GM23338 (cell line): ENCODE measurements around the gene C2CD2L.
"Not testable (repeated sequence)": the region's sequence is repeated elsewhere in the genome, so short reads cannot be mapped to it uniquely, and the experiment has no call there.

Experiments
- CREB1 ChIP-seq: fragments of 250-450 bp; sonication (Bioruptor Pico); IDR thresholded peaks from 2 replicates; pipeline ENCODE4 v1.5.0; 2020; ENCODE audit warnings: low read depth, mild to moderate bottlenecking, moderate library complexity
- EZH2 ChIP-seq: fragments of 200-600 bp; sonication (generic); IDR thresholded peaks from one replicate; pipeline ENCODE4 v1.8.0; 2017; ENCODE audit warnings: antibody characterized with exemption, mild to moderate bottlenecking, low read depth; ENCODE audit not compliant: unreplicated experiment
- EZH2phosphoT487 ChIP-seq: fragments of 200-600 bp; sonication (generic); IDR thresholded peaks from one replicate; pipeline ENCODE4 v1.8.1; 2018; ENCODE audit warnings: antibody characterized with exemption; ENCODE audit not compliant: unreplicated experiment
- JUNB ChIP-seq: IDR thresholded peaks from one replicate; pipeline ENCODE4 v1.6.1; 2016; ENCODE audit warnings: antibody characterized with exemption; ENCODE audit not compliant: unreplicated experiment
- POLR2AphosphoS5 ChIP-seq: IDR thresholded peaks from 2 replicates; pipeline ENCODE4 v1.6.1; 2016; ENCODE audit warnings: antibody characterized with exemption, low read depth
- ZNF114 ChIP-seq: fragments of 250-450 bp; sonication (Bioruptor Pico); IDR thresholded peaks from 2 replicates; pipeline ENCODE4 v1.5.0; 2020; ENCODE audit warnings: mild to moderate bottlenecking, moderate library complexity
- TF ChIP-seq, protein P1 (sequence below), 2 experiments: fragments of 200-600 bp in 1 of 2; sonication (generic) in 1 of 2; conservative IDR thresholded peaks; 2 replicates each; pipeline versions ENCODE4 v1.5.1 to v1.6.1; 2016 to 2017; ENCODE audit warnings: antibody characterized with exemption in 2 of 2, low read depth in 2 of 2, mild to moderate bottlenecking in 2 of 2, moderate library complexity in 1 of 2
- TF ChIP-seq, protein P2 (sequence below): IDR thresholded peaks from one replicate; pipeline ENCODE4 v1.6.1; 2018; ENCODE audit warnings: antibody characterized with exemption; ENCODE audit not compliant: unreplicated experiment
- TF ChIP-seq, protein P3 (sequence below): fragments of 250-450 bp; sonication (Bioruptor Pico); IDR thresholded peaks from 2 replicates; pipeline ENCODE4 v1.5.0; 2020; ENCODE audit warnings: mild to moderate bottlenecking, moderate library complexity

DNA sequence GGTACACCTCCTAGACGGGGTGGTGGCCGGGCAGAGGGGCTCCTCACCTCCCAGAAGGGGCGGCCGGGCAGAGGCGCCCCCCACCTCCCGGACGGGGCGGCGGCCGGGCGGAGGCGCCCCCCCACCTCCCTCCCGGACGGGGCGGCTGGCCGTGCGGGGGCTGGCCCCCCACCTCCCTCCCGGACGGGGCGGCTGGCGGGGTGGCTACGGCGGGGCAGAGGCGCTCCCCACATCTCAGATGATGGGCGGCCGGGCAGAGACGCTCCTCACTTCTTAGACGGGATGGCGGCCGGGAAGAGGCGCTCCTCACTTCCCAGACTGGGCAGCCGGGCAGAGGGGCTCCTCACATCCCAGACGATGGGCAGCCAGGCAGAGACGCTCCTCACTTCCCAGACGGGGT lies 48.0 kb upstream of the C2CD2L start:
- TF ChIP-seq, protein P1, sequence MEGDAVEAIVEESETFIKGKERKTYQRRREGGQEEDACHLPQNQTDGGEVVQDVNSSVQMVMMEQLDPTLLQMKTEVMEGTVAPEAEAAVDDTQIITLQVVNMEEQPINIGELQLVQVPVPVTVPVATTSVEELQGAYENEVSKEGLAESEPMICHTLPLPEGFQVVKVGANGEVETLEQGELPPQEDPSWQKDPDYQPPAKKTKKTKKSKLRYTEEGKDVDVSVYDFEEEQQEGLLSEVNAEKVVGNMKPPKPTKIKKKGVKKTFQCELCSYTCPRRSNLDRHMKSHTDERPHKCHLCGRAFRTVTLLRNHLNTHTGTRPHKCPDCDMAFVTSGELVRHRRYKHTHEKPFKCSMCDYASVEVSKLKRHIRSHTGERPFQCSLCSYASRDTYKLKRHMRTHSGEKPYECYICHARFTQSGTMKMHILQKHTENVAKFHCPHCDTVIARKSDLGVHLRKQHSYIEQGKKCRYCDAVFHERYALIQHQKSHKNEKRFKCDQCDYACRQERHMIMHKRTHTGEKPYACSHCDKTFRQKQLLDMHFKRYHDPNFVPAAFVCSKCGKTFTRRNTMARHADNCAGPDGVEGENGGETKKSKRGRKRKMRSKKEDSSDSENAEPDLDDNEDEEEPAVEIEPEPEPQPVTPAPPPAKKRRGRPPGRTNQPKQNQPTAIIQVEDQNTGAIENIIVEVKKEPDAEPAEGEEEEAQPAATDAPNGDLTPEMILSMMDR (conservative IDR thresholded peaks at IDR 0.05; ENCODE audit: low read depth in 2 of 2), result not testable (repeated sequence)
- TF ChIP-seq CREB1 (CRISPR knock-in tag); POLR2AphosphoS5; EZH2; JUNB; EZH2phosphoT487; ZNF114: not testable (repeated sequence)
- TF ChIP-seq, protein P2, sequence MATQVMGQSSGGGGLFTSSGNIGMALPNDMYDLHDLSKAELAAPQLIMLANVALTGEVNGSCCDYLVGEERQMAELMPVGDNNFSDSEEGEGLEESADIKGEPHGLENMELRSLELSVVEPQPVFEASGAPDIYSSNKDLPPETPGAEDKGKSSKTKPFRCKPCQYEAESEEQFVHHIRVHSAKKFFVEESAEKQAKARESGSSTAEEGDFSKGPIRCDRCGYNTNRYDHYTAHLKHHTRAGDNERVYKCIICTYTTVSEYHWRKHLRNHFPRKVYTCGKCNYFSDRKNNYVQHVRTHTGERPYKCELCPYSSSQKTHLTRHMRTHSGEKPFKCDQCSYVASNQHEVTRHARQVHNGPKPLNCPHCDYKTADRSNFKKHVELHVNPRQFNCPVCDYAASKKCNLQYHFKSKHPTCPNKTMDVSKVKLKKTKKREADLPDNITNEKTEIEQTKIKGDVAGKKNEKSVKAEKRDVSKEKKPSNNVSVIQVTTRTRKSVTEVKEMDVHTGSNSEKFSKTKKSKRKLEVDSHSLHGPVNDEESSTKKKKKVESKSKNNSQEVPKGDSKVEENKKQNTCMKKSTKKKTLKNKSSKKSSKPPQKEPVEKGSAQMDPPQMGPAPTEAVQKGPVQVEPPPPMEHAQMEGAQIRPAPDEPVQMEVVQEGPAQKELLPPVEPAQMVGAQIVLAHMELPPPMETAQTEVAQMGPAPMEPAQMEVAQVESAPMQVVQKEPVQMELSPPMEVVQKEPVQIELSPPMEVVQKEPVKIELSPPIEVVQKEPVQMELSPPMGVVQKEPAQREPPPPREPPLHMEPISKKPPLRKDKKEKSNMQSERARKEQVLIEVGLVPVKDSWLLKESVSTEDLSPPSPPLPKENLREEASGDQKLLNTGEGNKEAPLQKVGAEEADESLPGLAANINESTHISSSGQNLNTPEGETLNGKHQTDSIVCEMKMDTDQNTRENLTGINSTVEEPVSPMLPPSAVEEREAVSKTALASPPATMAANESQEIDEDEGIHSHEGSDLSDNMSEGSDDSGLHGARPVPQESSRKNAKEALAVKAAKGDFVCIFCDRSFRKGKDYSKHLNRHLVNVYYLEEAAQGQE, result not testable (repeated sequence)
- TF ChIP-seq, protein P3, sequence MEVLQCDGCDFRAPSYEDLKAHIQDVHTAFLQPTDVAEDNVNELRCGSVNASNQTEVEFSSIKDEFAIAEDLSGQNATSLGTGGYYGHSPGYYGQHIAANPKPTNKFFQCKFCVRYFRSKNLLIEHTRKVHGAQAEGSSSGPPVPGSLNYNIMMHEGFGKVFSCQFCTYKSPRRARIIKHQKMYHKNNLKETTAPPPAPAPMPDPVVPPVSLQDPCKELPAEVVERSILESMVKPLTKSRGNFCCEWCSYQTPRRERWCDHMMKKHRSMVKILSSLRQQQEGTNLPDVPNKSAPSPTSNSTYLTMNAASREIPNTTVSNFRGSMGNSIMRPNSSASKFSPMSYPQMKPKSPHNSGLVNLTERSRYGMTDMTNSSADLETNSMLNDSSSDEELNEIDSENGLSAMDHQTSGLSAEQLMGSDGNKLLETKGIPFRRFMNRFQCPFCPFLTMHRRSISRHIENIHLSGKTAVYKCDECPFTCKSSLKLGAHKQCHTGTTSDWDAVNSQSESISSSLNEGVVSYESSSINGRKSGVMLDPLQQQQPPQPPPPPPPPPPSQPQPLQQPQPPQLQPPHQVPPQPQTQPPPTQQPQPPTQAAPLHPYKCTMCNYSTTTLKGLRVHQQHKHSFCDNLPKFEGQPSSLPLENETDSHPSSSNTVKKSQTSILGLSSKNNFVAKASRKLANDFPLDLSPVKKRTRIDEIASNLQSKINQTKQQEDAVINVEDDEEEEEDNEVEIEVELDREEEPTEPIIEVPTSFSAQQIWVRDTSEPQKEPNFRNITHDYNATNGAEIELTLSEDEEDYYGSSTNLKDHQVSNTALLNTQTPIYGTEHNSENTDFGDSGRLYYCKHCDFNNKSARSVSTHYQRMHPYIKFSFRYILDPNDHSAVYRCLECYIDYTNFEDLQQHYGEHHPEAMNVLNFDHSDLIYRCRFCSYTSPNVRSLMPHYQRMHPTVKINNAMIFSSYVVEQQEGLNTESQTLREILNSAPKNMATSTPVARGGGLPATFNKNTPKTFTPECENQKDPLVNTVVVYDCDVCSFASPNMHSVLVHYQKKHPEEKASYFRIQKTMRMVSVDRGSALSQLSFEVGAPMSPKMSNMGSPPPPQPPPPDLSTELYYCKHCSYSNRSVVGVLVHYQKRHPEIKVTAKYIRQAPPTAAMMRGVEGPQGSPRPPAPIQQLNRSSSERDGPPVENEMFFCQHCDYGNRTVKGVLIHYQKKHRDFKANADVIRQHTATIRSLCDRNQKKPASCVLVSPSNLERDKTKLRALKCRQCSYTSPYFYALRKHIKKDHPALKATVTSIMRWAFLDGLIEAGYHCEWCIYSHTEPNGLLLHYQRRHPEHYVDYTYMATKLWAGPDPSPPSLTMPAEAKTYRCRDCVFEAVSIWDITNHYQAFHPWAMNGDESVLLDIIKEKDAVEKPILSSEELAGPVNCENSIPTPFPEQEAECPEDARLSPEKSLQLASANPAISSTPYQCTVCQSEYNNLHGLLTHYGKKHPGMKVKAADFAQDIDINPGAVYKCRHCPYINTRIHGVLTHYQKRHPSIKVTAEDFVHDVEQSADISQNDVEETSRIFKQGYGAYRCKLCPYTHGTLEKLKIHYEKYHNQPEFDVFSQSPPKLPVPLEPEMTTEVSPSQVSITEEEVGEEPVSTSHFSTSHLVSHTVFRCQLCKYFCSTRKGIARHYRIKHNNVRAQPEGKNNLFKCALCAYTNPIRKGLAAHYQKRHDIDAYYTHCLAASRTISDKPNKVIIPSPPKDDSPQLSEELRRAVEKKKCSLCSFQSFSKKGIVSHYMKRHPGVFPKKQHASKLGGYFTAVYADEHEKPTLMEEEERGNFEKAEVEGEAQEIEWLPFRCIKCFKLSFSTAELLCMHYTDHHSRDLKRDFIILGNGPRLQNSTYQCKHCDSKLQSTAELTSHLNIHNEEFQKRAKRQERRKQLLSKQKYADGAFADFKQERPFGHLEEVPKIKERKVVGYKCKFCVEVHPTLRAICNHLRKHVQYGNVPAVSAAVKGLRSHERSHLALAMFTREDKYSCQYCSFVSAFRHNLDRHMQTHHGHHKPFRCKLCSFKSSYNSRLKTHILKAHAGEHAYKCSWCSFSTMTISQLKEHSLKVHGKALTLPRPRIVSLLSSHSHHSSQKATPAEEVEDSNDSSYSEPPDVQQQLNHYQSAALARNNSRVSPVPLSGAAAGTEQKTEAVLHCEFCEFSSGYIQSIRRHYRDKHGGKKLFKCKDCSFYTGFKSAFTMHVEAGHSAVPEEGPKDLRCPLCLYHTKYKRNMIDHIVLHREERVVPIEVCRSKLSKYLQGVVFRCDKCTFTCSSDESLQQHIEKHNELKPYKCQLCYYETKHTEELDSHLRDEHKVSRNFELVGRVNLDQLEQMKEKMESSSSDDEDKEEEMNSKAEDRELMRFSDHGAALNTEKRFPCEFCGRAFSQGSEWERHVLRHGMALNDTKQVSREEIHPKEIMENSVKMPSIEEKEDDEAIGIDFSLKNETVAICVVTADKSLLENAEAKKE (CRISPR knock-in tag), result not testable (repeated sequence)
